HG03045 (cell line): ENCODE data around the gene CLCN4.

Experiments used
- ATAC-seq: cut with Tn5 transposase; IDR thresholded peaks from one replicate; pipeline ENCODE4 v1.9.1; 2021; ENCODE audit warnings: mild to moderate bottlenecking, moderate library complexity; ENCODE audit not compliant: unreplicated experiment

Gene CLCN4

DNA sequence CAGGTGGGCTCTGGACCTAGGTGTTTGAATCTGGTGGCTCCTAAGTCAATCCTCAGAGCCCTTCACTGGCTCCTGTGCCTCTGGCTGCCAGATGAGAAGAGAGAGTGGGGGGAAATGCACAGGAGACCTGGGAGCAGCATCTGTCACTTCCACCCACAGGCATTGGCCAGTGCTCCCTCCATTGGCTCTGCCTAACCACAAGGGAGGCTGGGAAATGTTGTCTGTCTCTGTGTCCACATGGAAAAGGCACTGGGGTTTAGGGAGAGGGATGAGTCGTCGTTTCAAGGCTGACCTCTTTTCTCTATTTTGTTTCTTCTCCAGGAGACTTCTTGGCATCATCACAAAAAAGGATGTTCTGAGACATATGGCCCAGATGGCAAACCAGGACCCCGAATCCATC is 76.4 kb downstream of the CLCN4 start:
- no peak for ATAC-seq

GRCh38 chrX:10233696-10234095 is 76.9 kb downstream of the CLCN4 start:
- no peak for ATAC-seq

DNA sequence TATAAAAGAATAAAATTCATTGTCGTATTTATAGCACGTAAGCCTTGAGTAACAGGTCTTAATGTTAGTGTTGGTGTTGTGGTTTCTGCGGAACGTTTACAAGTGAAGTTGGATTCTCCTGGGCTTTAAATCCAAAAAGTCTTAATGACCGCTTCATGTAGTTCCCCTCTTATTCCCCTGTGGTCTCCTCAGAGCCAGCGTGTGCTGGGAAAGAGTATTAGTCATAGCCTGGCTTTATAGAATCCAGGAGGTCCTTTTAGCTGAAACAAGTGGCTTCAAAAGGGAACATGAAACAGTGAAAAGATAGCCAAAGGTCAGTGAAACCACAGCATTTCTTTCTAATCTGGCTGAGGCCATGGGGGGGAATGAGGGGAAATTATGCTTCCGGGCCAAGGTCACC is 79.1 kb downstream of the CLCN4 start:
- no peak for ATAC-seq

GRCh38 chrX:10237241-10237640 is 80.5 kb downstream of the CLCN4 start:
- ATAC-seq: no peak

DNA sequence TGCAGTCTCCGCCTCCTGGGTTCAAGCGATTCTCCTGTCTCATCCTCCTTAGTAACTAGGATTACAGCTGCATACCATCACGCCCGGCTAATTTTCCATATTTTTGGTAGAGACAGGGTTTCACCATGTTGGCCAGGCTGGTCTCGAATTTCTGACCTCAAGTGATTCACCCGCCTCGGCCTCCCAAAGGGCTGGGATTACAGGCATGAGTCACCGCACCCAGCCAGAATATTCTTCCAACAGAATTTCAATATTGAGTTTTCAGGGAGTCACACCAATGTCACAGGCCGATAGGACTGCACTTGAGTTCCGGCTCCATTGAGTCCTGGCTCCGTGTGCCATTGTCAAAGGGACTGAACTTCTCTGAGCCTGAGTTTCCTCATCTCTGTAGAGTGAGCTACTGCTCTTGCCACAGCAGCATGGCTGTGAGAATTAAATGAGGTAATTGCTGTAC is 82.9 kb downstream of the CLCN4 start:
- no peak for ATAC-seq

GRCh38 chrX:10240918-10241317 is 84.1 kb downstream of the CLCN4 start:
- no peak for ATAC-seq

GRCh38 chrX:10242026-10242425 is 85.3 kb downstream of the CLCN4 start:
- no peak for ATAC-seq

GRCh38 chrX:10243106-10243505 is 86.3 kb downstream of the CLCN4 start:
- no peak for ATAC-seq

GRCh38 chrX:10244915-10245622 is 88.3 kb downstream of the CLCN4 start:
- ATAC-seq: no peak

DNA sequence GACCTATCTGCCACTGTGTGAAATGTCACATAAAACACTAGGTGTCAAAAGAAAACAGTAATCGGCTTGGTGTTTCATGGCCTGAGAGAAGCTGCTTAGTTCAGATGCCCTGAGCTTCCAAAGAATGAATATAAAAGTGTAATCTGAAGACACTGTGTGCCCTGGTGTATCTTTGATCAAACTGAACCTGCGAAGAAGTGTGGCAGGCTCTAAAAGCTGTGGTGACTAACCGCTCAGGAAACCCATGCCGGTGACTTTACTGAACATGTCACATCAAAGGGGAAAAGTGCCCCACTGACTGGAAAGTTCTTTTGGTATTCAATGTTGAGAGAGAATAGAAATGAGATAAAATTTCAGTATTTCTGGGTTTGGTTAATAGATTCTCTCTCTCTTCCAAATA is 89.1 kb downstream of the CLCN4 start:
- no peak for ATAC-seq

DNA sequence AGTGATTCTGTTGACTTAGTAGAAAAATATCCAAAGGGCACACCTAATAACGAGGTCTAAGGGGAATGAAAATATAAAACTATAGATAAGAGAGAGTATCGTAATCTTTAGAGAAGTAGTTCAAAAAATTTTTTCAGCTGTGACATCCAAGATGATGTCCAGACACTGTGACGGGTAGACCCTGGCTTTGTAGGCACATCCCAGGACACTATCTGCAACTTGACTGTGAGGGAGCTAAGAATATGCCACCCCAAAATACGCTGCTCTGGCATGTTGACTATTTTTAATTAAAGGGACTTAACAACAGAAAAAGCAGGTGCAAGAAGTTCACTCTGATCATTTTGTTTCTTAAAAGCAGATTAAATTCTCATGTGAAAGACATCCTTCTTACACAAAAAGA is 89.5 kb downstream of the CLCN4 start:
- no peak for ATAC-seq

- no peak for ATAC-seq
Observed at GRCh38 chrX:10246846-10247245, 90.1 kb downstream of the CLCN4 start.

GRCh38 chrX:10254739-10255138 is 98.0 kb downstream of the CLCN4 start:
- no peak for ATAC-seq

- no peak for ATAC-seq
Observed at GRCh38 chrX:10259716-10260115, 102.9 kb downstream of the CLCN4 start.

DNA sequence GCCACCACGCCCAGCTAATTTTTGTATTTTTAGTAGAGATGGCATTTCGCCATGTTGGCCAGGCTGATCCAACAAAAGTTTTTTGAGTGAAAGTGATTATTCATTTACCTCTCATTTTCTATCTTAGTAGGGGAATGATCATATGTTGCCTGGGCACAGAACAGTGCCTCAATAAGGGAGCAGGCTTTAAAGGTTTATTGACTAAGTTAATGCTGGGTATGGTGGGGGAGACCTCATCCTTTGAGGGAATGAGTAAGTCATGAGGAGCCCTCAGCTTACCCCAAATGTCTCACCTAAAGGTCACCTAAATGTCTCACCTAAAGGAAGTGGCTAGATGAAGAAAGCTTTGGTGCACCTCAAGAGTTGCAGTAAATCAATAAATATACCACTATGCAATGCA is 109.0 kb downstream of the CLCN4 start:
- ATAC-seq: no peak

DNA sequence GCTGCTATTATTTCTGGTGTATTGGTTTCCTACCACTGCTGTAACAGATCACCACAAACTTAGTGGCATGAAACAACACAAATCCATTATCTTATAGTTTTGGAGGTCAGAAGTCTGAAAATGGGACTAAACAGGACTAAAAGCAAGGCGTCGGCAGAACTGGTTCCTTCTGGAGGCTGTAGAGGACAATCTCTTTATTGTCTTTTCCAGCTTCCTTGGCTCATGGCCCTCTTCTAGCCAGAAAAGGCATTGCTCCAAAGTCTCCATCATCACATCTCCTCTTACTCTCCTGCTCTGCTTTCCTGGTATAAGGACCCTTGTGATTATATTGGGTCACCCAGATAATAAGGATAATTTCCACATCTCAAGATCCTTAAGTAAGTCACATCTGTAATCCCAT is 121.9 kb downstream of the CLCN4 start:
- no peak for ATAC-seq

DNA sequence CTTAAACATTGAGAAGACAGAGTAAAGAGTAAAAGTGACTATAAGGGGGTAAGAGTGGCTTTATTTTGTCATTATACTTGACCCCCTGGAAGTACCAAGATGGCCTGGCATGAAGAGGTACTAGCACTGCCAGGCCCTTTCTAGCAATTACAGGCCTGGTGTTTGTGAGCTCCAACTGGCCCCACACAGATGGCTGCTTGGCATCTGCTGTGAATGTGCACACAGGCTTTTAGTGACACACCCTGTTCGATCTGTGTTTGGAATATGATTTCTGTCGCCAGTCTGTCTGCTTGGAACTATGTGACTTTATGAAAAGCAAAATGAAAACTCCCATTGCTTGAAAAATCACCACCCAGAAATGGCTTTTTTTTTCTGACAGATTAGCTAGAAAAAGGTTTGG is 123.3 kb downstream of the CLCN4 start:
- ATAC-seq: no peak

- ATAC-seq: no peak
Observed at GRCh38 chrX:10282490-10282889, 125.7 kb downstream of the CLCN4 start.

DNA sequence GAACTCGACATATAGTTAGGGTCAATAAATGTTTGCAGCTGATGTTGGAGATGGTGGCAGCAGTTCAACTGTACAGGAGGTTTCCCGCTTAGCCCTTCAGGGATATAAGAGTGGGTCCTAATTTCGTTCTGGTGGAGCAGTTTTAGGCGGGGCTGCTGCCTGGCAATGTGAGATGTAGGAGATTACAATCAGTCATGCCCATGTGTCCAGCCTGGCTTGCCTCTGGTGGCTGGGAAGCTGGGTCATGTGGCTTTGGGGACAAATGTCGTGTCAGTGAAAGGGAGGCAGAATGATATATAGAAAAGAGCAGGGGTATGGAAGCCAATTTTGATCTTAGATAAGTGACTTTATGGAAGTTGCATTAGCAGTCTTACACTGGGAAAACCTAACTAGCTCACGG is 129.4 kb downstream of the CLCN4 start:
- ATAC-seq: no peak
